ENCODE measurements around the gene SLC19A1.

DNA sequence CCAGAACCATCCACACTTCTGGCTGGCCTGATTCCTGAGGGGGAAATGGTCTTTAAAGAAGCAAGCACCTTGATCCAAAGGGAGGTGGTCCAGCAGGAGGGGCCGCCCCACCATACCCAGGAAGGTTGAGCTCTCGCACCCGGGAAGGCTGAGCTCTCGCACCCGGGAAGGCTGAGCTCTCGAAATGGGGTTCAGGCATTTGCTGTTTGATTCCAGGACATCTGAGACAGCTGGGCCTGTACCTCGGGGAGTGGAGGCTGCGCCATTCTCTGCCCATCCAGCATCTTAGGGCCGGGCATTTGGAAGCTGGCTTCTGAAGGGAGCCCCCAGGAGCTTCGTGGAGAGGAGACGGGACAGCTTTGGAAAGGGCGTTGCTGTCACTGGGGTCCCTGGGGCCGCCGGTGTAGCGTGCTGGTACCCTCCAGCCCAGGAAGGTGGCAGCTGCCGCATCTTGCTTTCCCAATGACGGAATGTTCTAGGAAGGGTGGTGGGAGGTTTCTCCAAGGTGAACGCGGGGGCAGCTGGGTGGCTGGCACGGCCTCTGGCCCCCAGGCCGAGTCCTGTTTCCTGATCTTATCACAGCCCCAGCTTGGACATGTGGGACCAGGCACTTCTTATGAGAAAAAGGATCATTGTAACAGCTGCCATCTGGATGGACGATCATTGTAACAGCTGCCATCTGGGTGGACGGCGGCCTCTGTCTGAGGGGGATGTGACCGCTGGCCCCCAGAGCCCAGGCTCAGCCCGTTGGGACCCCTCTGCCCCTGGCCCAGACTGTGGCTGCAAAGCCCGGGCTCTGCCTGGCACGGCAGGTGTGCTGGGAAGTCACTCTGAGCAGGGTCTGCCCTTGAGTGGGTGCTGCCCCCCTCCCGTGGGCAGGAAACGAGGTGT is 75.7 kb downstream of the SLC19A1 start:
- no peak for TF ChIP-seq POLR2A (IDR thresholded peaks at IDR 0.05)
- TF ChIP-seq, protein P1, sequence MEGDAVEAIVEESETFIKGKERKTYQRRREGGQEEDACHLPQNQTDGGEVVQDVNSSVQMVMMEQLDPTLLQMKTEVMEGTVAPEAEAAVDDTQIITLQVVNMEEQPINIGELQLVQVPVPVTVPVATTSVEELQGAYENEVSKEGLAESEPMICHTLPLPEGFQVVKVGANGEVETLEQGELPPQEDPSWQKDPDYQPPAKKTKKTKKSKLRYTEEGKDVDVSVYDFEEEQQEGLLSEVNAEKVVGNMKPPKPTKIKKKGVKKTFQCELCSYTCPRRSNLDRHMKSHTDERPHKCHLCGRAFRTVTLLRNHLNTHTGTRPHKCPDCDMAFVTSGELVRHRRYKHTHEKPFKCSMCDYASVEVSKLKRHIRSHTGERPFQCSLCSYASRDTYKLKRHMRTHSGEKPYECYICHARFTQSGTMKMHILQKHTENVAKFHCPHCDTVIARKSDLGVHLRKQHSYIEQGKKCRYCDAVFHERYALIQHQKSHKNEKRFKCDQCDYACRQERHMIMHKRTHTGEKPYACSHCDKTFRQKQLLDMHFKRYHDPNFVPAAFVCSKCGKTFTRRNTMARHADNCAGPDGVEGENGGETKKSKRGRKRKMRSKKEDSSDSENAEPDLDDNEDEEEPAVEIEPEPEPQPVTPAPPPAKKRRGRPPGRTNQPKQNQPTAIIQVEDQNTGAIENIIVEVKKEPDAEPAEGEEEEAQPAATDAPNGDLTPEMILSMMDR (IDR thresholded peaks at IDR 0.05 in 4 of 5, conservative IDR thresholded peaks at IDR 0.05 in 1 of 5): no peak
